Neural cell (in vitro differentiated cells): ENCODE data around the gene IGLL5.

ENCODE experiments used
- EP300 ChIP-seq: fragments of 450-650 bp; conservative IDR thresholded peaks from 2 replicates; pipeline ENCODE4 v1.6.1; 2014; ENCODE audit warnings: antibody characterized with exemption, mild to moderate bottlenecking, moderate library complexity; ENCODE audit not compliant: poor library complexity, severe bottlenecking
- EZH2 ChIP-seq: fragments of 200-600, 300-800 bp; shearing (Covaris generic), sonication (generic); IDR thresholded peaks from 2 replicates; pipeline ENCODE4 v1.6.1; 2014; ENCODE audit warnings: antibody characterized with exemption, low read length, borderline replicate concordance, mild to moderate bottlenecking; ENCODE audit not compliant: insufficient read depth, poor library complexity, severe bottlenecking
- POLR2AphosphoS5 ChIP-seq: IDR thresholded peaks from 2 replicates; pipeline ENCODE4 v1.6.1; 2012
- RAD21 ChIP-seq: fragments of 450-650 bp; conservative IDR thresholded peaks from 2 replicates; pipeline ENCODE4 v1.6.1; 2014; ENCODE audit warnings: antibody characterized with exemption, mild to moderate bottlenecking, moderate library complexity
- SMC3 ChIP-seq: fragments of 450-650 bp; conservative IDR thresholded peaks from 2 replicates; pipeline ENCODE4 v1.6.1; 2014; ENCODE audit warnings: antibody characterized with exemption, mild to moderate bottlenecking, moderate library complexity; ENCODE audit not compliant: poor library complexity
- TF ChIP-seq, protein P1 (sequence below): fragments of 450-650 bp; IDR thresholded peaks from 2 replicates; pipeline ENCODE4 v1.5.1; 2014; ENCODE audit warnings: antibody characterized with exemption, mild to moderate bottlenecking, moderate library complexity; ENCODE audit not compliant: poor library complexity, severe bottlenecking
- TF ChIP-seq, protein P2 (sequence below): IDR thresholded peaks from 2 replicates; pipeline ENCODE4 v1.6.1; 2012; ENCODE audit warnings: borderline replicate concordance

DNA sequence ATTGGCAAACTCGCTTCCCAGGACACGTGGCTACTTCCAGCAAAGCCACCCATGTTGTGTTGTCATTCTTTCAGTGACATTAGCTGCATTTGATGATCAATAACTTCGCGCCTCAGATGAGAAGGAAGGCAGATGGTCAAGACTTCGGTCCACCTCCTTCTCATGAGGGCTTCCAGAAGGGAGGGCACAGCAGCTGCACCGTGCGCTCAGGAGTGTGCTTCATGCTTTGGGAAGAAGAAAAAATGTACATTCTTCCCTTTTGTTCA, 25.3 kb downstream of the IGLL5 start:
- TF ChIP-seq SMC3 (no peak), POLR2AphosphoS5 (no peak), EP300 (no peak), RAD21 (no peak), EZH2 (no peak)
- TF ChIP-seq, protein P1, sequence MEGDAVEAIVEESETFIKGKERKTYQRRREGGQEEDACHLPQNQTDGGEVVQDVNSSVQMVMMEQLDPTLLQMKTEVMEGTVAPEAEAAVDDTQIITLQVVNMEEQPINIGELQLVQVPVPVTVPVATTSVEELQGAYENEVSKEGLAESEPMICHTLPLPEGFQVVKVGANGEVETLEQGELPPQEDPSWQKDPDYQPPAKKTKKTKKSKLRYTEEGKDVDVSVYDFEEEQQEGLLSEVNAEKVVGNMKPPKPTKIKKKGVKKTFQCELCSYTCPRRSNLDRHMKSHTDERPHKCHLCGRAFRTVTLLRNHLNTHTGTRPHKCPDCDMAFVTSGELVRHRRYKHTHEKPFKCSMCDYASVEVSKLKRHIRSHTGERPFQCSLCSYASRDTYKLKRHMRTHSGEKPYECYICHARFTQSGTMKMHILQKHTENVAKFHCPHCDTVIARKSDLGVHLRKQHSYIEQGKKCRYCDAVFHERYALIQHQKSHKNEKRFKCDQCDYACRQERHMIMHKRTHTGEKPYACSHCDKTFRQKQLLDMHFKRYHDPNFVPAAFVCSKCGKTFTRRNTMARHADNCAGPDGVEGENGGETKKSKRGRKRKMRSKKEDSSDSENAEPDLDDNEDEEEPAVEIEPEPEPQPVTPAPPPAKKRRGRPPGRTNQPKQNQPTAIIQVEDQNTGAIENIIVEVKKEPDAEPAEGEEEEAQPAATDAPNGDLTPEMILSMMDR: no peak
- TF ChIP-seq, protein P2, sequence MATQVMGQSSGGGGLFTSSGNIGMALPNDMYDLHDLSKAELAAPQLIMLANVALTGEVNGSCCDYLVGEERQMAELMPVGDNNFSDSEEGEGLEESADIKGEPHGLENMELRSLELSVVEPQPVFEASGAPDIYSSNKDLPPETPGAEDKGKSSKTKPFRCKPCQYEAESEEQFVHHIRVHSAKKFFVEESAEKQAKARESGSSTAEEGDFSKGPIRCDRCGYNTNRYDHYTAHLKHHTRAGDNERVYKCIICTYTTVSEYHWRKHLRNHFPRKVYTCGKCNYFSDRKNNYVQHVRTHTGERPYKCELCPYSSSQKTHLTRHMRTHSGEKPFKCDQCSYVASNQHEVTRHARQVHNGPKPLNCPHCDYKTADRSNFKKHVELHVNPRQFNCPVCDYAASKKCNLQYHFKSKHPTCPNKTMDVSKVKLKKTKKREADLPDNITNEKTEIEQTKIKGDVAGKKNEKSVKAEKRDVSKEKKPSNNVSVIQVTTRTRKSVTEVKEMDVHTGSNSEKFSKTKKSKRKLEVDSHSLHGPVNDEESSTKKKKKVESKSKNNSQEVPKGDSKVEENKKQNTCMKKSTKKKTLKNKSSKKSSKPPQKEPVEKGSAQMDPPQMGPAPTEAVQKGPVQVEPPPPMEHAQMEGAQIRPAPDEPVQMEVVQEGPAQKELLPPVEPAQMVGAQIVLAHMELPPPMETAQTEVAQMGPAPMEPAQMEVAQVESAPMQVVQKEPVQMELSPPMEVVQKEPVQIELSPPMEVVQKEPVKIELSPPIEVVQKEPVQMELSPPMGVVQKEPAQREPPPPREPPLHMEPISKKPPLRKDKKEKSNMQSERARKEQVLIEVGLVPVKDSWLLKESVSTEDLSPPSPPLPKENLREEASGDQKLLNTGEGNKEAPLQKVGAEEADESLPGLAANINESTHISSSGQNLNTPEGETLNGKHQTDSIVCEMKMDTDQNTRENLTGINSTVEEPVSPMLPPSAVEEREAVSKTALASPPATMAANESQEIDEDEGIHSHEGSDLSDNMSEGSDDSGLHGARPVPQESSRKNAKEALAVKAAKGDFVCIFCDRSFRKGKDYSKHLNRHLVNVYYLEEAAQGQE: no peak
